Adipocyte (in vitro differentiated cells): Measurements from ENCODE around the gene MAN2A2.
"Not testable (repeated sequence)": the region's sequence is repeated elsewhere in the genome, so short reads cannot be mapped to it uniquely, and the experiment has no call there.

Experiments used
- DNase-seq: peaks from one replicate; pipeline ENCODE4 v3.0.0-alpha.2; 2015; ENCODE audit warnings: low read depth
- H3K27me3 ChIP-seq: replicated peaks from 2 replicates; pipeline ENCODE4 v1.7.0; 2013; ENCODE audit warnings: mild to moderate bottlenecking, low read length, moderate library complexity; ENCODE audit not compliant: control insufficient read depth, insufficient read depth
- H3K36me3 ChIP-seq: 2 replicates; pipeline ENCODE4 v1.7.0; 2013; ENCODE audit warnings: low read length, mild to moderate bottlenecking, moderate library complexity; ENCODE audit not compliant: control insufficient read depth, insufficient read depth, severe bottlenecking
- H3K4me1 ChIP-seq: 2 replicates; pipeline ENCODE4 v1.7.0; 2013; ENCODE audit warnings: mild to moderate bottlenecking, low read length, moderate library complexity; ENCODE audit not compliant: control insufficient read depth, insufficient read depth
- H3K4me3 ChIP-seq: 2 replicates; pipeline ENCODE4 v1.7.0; 2013; ENCODE audit warnings: mild to moderate bottlenecking, low read length, moderate library complexity
- H3K9ac ChIP-seq: 2 replicates; pipeline ENCODE4 v1.7.0; 2013; ENCODE audit warnings: mild to moderate bottlenecking, low read length, moderate library complexity
- H3K9me3 ChIP-seq: 2 replicates; pipeline ENCODE4 v1.7.0; 2013; ENCODE audit warnings: mild to moderate bottlenecking, low read length, moderate library complexity; ENCODE audit not compliant: control insufficient read depth

MAN2A2 gene

GRCh38 chr15:90872486-90873184 lies 30.5 kb upstream of the MAN2A2 start:
- Histone ChIP-seq H3K36me3 (peaks cover 21% of the 10 kb centered on the region), H3K4me3 (peak overlapping the region; percentile 94), H3K9me3 (no peaks in the 10 kb centered on the region), H3K9ac (peak overlapping the region; percentile 99), H3K27me3 (no peaks in the 10 kb centered on the region), H3K4me1 (peaks cover 44% of the 10 kb centered on the region)
- DNase-seq: peak; percentile 77

GRCh38 chr15:90873488-90873997 lies 29.6 kb upstream of the MAN2A2 start:
- DNase-seq: no peak
- peaks cover 30% of the 10 kb centered on the region for H3K36me3 ChIP-seq
- H3K4me1 ChIP-seq: peaks cover 44% of the 10 kb centered on the region
- H3K4me3 ChIP-seq: peak overlapping the region; percentile 94
- no peaks in the 10 kb centered on the region for H3K27me3 ChIP-seq
- H3K9ac ChIP-seq: peak overlapping the region; percentile 3
- H3K9me3 ChIP-seq: no peaks in the 10 kb centered on the region

- no peak overlapping the region for H3K4me3 ChIP-seq
- peaks cover 41% of the 10 kb centered on the region for H3K4me1 ChIP-seq
- peak overlapping the region; percentile 3 for H3K9ac ChIP-seq
- no peaks in the 10 kb centered on the region for H3K27me3 ChIP-seq
- H3K36me3 ChIP-seq: peaks cover 36% of the 10 kb centered on the region
- DNase-seq: peak; percentile 70
- H3K9me3 ChIP-seq: no peaks in the 10 kb centered on the region
These were observed 29.0 kb upstream of the MAN2A2 start for GRCh38 chr15:90873998-90874605.

GRCh38 chr15:90874986-90875385 lies 28.1 kb upstream of the MAN2A2 start:
- not testable (repeated sequence) for H3K9me3 ChIP-seq

GRCh38 chr15:90875549-90875981 lies 27.5 kb upstream of the MAN2A2 start:
- H3K4me3 ChIP-seq: no peak overlapping the region
- H3K27me3 ChIP-seq: no peaks in the 10 kb centered on the region
- no peak overlapping the region for H3K9ac ChIP-seq
- no peak for DNase-seq
- H3K4me1 ChIP-seq: peaks cover 26% of the 10 kb centered on the region
- H3K36me3 ChIP-seq: peaks cover 50% of the 10 kb centered on the region
- no peaks in the 10 kb centered on the region for H3K9me3 ChIP-seq

More at GRCh38 chr15:90874986-90875385, 28.1 kb upstream of the MAN2A2 start:
- not testable (repeated sequence) for H3K9ac ChIP-seq, H3K27me3 ChIP-seq, H3K4me3 ChIP-seq, DNase-seq
- peaks cover 44% of the 10 kb centered on the region for H3K36me3 ChIP-seq
- peaks cover 32% of the 10 kb centered on the region for H3K4me1 ChIP-seq

GRCh38 chr15:90876046-90876445 lies 27.1 kb upstream of the MAN2A2 start:
- no peak overlapping the region for H3K4me3 ChIP-seq
- no peak overlapping the region for H3K9ac ChIP-seq
- H3K27me3 ChIP-seq: no peaks in the 10 kb centered on the region
- H3K9me3 ChIP-seq: no peaks in the 10 kb centered on the region
- peaks cover 55% of the 10 kb centered on the region for H3K36me3 ChIP-seq
- no peak for DNase-seq
- peaks cover 22% of the 10 kb centered on the region for H3K4me1 ChIP-seq

GRCh38 chr15:90876512-90877170 lies 26.5 kb upstream of the MAN2A2 start:
- Histone ChIP-seq H3K36me3 (peaks cover 61% of the 10 kb centered on the region), H3K27me3 (no peaks in the 10 kb centered on the region), H3K4me3 (no peak overlapping the region), H3K4me1 (peaks cover 22% of the 10 kb centered on the region), H3K9ac (no peak overlapping the region), H3K9me3 (no peaks in the 10 kb centered on the region)
- DNase-seq: no peak

GRCh38 chr15:90877315-90877714 lies 25.8 kb upstream of the MAN2A2 start:
- peaks cover 68% of the 10 kb centered on the region for H3K36me3 ChIP-seq
- no peak overlapping the region for H3K4me3 ChIP-seq
- H3K9me3 ChIP-seq: no peaks in the 10 kb centered on the region

GRCh38 chr15:90877996-90878395 lies 25.1 kb upstream of the MAN2A2 start:
- Histone ChIP-seq H3K27me3 (no peaks in the 10 kb centered on the region), H3K36me3 (peaks cover 69% of the 10 kb centered on the region), H3K4me1 (peaks cover 16% of the 10 kb centered on the region), H3K9ac (no peak overlapping the region), H3K4me3 (no peak overlapping the region), H3K9me3 (no peaks in the 10 kb centered on the region)
- no peak for DNase-seq

More at GRCh38 chr15:90877315-90877714, 25.8 kb upstream of the MAN2A2 start:
- Histone ChIP-seq H3K4me1 (peaks cover 22% of the 10 kb centered on the region), H3K9ac (no peak overlapping the region), H3K27me3 (no peaks in the 10 kb centered on the region)
- DNase-seq: no peak

GRCh38 chr15:90878660-90879059 lies 24.4 kb upstream of the MAN2A2 start:
- Histone ChIP-seq H3K27me3 (no peaks in the 10 kb centered on the region), H3K9ac (no peak overlapping the region), H3K4me3 (no peak overlapping the region), H3K36me3 (peaks cover 69% of the 10 kb centered on the region), H3K4me1 (peaks cover 16% of the 10 kb centered on the region), H3K9me3 (no peaks in the 10 kb centered on the region)
- no peak for DNase-seq

GRCh38 chr15:90879730-90880366 lies 23.3 kb upstream of the MAN2A2 start:
- H3K9me3 ChIP-seq: no peaks in the 10 kb centered on the region
- DNase-seq: no peak
- H3K27me3 ChIP-seq: no peaks in the 10 kb centered on the region
- H3K4me1 ChIP-seq: peaks cover 15% of the 10 kb centered on the region
- H3K36me3 ChIP-seq: peaks cover 69% of the 10 kb centered on the region
- H3K4me3 ChIP-seq: no peak overlapping the region
- H3K9ac ChIP-seq: no peak overlapping the region
